HepG2 (cell line): Measurements from ENCODE around the gene DND1. TPM values are rescaled to one million over a fixed set of nuclear protein-coding genes. Genes with fewer than 3 reads are reported as not detected.

Experiments
- ARID4A ChIP-seq: sonication (generic); formaldehyde crosslinking; IDR thresholded peaks from 2 replicates; pipeline ENCODE4 v1.5.0; 2020; ENCODE audit warnings: mild to moderate bottlenecking, missing genetic modification reagents, borderline replicate concordance
- CHD2 ChIP-seq: IDR thresholded peaks from 2 replicates; pipeline ENCODE4 v1.6.1; 2011; ENCODE audit warnings: low read depth, low read length, improper control_type of control experiment
- GZF1 ChIP-seq: sonication (generic); formaldehyde crosslinking; IDR thresholded peaks from 2 replicates; pipeline ENCODE4 v1.5.1; 2020; ENCODE audit warnings: mild to moderate bottlenecking, missing genetic modification reagents
- KDM2A ChIP-seq: sonication (generic); formaldehyde crosslinking; IDR thresholded peaks from 2 replicates; pipeline ENCODE4 v1.4.0; 2020; ENCODE audit warnings: low read depth, missing genetic modification reagents, borderline replicate concordance
- KDM5A ChIP-seq: fragments of 200-600 bp; sonication (generic); IDR thresholded peaks from 2 replicates; pipeline ENCODE4 v1.7.0; 2018; ENCODE audit warnings: antibody characterized with exemption, mild to moderate bottlenecking, low read length, borderline replicate concordance
- MATR3 ChIP-seq: sonication (generic); formaldehyde crosslinking; IDR thresholded peaks from 2 replicates; pipeline ENCODE4 v1.4.0; 2020; ENCODE audit warnings: missing genetic modification reagents
- PHF5A ChIP-seq: IDR thresholded peaks from one replicate; pipeline ENCODE4 v1.6.1; 2018; ENCODE audit warnings: low read depth, missing genetic modification reagents; ENCODE audit not compliant: unreplicated experiment
- PLRG1 ChIP-seq: fragments of 450-650 bp; conservative IDR thresholded peaks from 2 replicates; pipeline ENCODE4 v1.6.1; 2016
- PRMT3 ChIP-seq: sonication (generic); formaldehyde crosslinking; IDR thresholded peaks from 2 replicates; pipeline ENCODE4 v1.8.1; 2022; ENCODE audit warnings: low read depth, mild to moderate bottlenecking, moderate library complexity, missing genetic modification reagents, borderline replicate concordance
- SAFB2 ChIP-seq: sonication (generic); formaldehyde crosslinking; IDR thresholded peaks from 2 replicates; pipeline ENCODE4 v1.5.1; 2020; ENCODE audit warnings: missing genetic modification reagents, low read depth, mild to moderate bottlenecking, borderline replicate concordance
- SKI ChIP-seq: fragments of 450-650 bp; IDR thresholded peaks from one replicate; pipeline ENCODE4 v1.6.1; 2018; ENCODE audit warnings: mild to moderate bottlenecking; ENCODE audit not compliant: partially characterized antibody
- TARDBP ChIP-seq: sonication (generic); formaldehyde crosslinking; IDR thresholded peaks from 2 replicates; pipeline ENCODE4 v1.8.0; 2022; ENCODE audit warnings: mild to moderate bottlenecking, missing genetic modification reagents
- TIGD3 ChIP-seq: sonication (generic); formaldehyde crosslinking; IDR thresholded peaks from 2 replicates; pipeline ENCODE4 v1.5.1; 2020; ENCODE audit warnings: mild to moderate bottlenecking, missing genetic modification reagents, borderline replicate concordance
- TRIM24 ChIP-seq: sonication (generic); formaldehyde crosslinking; IDR thresholded peaks from 2 replicates; pipeline ENCODE4 v1.8.0; 2022; ENCODE audit warnings: mild to moderate bottlenecking, missing genetic modification reagents
- ZNF225 ChIP-seq: sonication (generic); formaldehyde crosslinking; IDR thresholded peaks from 2 replicates; pipeline ENCODE4 v1.4.0; 2020; ENCODE audit warnings: mild to moderate bottlenecking, missing genetic modification reagents
- ZNF235 ChIP-seq: sonication (generic); formaldehyde crosslinking; IDR thresholded peaks from 2 replicates; pipeline ENCODE4 v1.8.1; 2023; ENCODE audit warnings: mild to moderate bottlenecking, missing genetic modification reagents, borderline replicate concordance
- ZNF281 ChIP-seq: sonication (generic); formaldehyde crosslinking; IDR thresholded peaks from 2 replicates; pipeline ENCODE4 v1.4.0; 2020; ENCODE audit warnings: missing genetic modification reagents, borderline replicate concordance
- ZNF30 ChIP-seq: sonication (generic); formaldehyde crosslinking; IDR thresholded peaks from 2 replicates; pipeline ENCODE4 v1.5.0; 2020; ENCODE audit warnings: mild to moderate bottlenecking, missing genetic modification reagents
- ZNF335 ChIP-seq: sonication (generic); formaldehyde crosslinking; IDR thresholded peaks from 2 replicates; pipeline ENCODE4 v1.4.0; 2020; ENCODE audit warnings: missing genetic modification reagents
- ZNF747 ChIP-seq: sonication (generic); formaldehyde crosslinking; IDR thresholded peaks from 2 replicates; pipeline ENCODE4 v1.8.1; 2023; ENCODE audit warnings: missing genetic modification reagents, mild to moderate bottlenecking, borderline replicate concordance
- ZNF768 ChIP-seq: sonication (generic); formaldehyde crosslinking; IDR thresholded peaks from 2 replicates; pipeline ENCODE4 v1.4.0; 2020; ENCODE audit warnings: missing genetic modification reagents
- polyA plus RNA-seq, 8 experiments: library from polyadenylated mRNA; depleted of rRNA in 3 of 8; stranded (reverse) in 7 of 8; unstranded in 1 of 8; fragments of >200 nt; fragmentation: Illumina TruSeq in 4 of 8; extraction: Trizol in 4 of 8; gene quantifications; 2 replicates each; pipeline versions ENCODE4 v1.2.1 to v1.2.3, GENCODE V29; 2011 to 2016; ENCODE audit warnings: low read depth in 4 of 8, missing spikeins in 1 of 8, mixed read lengths in 1 of 8; ENCODE audit not compliant: insufficient read depth in 1 of 8
- total RNA-seq, 5 experiments: library from RNA; depleted of rRNA; stranded (reverse); fragments of >200 nt; fragmentation: Illumina TruSeq; extraction: Trizol; gene quantifications; 2 replicates each; pipeline ENCODE4 v1.2.3, GENCODE V29; 2016; ENCODE audit warnings: low read depth in 1 of 5

DND1 gene
- total and polyA plus RNA-seq, 2 of the 13 experiments (the other 11 are each of a cell fraction or from before 2014, with no cell fraction given) = 0.48 to 0.55 TPM

- no peak for TF ChIP-seq PHF5A (CRISPR knock-in tag)
- peak; percentile 42; the same call in 1 of the 2 replicates for TF ChIP-seq TIGD3 (CRISPR knock-in tag)
- TF ChIP-seq GZF1 (CRISPR knock-in tag) = peak; percentile 33; the same call in 1 of the 2 replicates
- 0 out of 2 replicates have a peak, but pooled peaks have one; percentile 51 for TF ChIP-seq ZNF235
- peak; percentile 86 for TF ChIP-seq ZNF225
- TF ChIP-seq MATR3 (CRISPR knock-in tag) = no peak
- no peak for TF ChIP-seq SKI
- TF ChIP-seq PLRG1 = no peak
- peak; percentile 83 for TF ChIP-seq ZNF747 (CRISPR knock-in tag)
- TF ChIP-seq ZNF30 (CRISPR knock-in tag) = no peak
- TF ChIP-seq SAFB2 (CRISPR knock-in tag) = no peak
- TF ChIP-seq CHD2 = 0 out of 2 replicates have a peak, but pooled peaks have one; percentile 33
- TF ChIP-seq ARID4A (CRISPR knock-in tag) = peak; percentile 96
- 0 out of 2 replicates have a peak, but pooled peaks have one; percentile 34 for TF ChIP-seq ZNF335 (CRISPR knock-in tag)
- TF ChIP-seq TARDBP (CRISPR knock-in tag) = peak; percentile 70; the same call in 1 of the 2 replicates
- no peak for TF ChIP-seq TRIM24 (CRISPR knock-in tag)
- TF ChIP-seq PRMT3 = 0 out of 2 replicates have a peak, but pooled peaks have one; percentile 44
- peak; percentile 63; the same call in 1 of the 2 replicates for TF ChIP-seq ZNF768 (CRISPR knock-in tag)
- TF ChIP-seq KDM5A = peak; percentile 83; the same call in 1 of the 2 replicates
- TF ChIP-seq ZNF281 (CRISPR knock-in tag) = peak; percentile 55; the same call in 1 of the 2 replicates
- TF ChIP-seq KDM2A (CRISPR knock-in tag) = peak; percentile 95
Observed at GRCh38 chr5:140664359-140665119, 8.8 kb downstream of the DND1 start, which contains the start of gene WDR55 (continued).
